GM12874 (cell line): ENCODE measurements around the gene ABCF3.

Experiments
- CTCF ChIP-seq: IDR thresholded peaks from 2 replicates; pipeline ENCODE4 v1.5.1; 2011; ENCODE audit warnings: low read depth, mild to moderate bottlenecking, control low read depth, low read length, moderate library complexity; ENCODE audit not compliant: insufficient read depth

Gene ABCF3

GRCh38 chr3:184241447-184242296, 55.7 kb downstream of the ABCF3 start:
- TF ChIP-seq CTCF = peak; percentile 38; the same call in 1 of the 2 replicates

- TF ChIP-seq CTCF = no peak
These were observed 56.3 kb downstream of the ABCF3 start for GRCh38 chr3:184242297-184242685.
